B cell (primary cell): Measurements from ENCODE around the gene LRIG1. TPM values are rescaled to one million over a fixed set of nuclear protein-coding genes. Genes with fewer than 3 reads are reported as not detected.

Source experiments
- ATAC-seq: fragments of 200-7000 bp; cut with Tn5 transposase; one replicate; pipeline ENCODE4 v1.10.0; 2021; ENCODE audit warnings: low read depth, mild to moderate bottlenecking, moderate number of reproducible peaks, moderate library complexity
- CTCF ChIA-PET: fragments of 350-600 bp; sonication (Branson Sonifier 250); formaldehyde crosslinking; loops from one replicate; lab custom pipeline; 2021; ENCODE audit warnings: antibody characterized with exemption, inconsistent platforms; lab: Charles Lee
- POLR2A ChIA-PET: fragments of 350-600 bp; sonication (Branson Sonifier 250); formaldehyde crosslinking; loops from one replicate; lab custom pipeline; 2021; ENCODE audit warnings: antibody characterized with exemption; lab: Charles Lee
- DNase-seq: peaks from one replicate; pipeline ENCODE4 v3.0.0; 2013
- H2AFZ ChIP-seq: 2 replicates; pipeline ENCODE4 v1.6.1; 2012; ENCODE audit warnings: mild to moderate bottlenecking, low read depth, low read length; ENCODE audit not compliant: insufficient read depth, poor library complexity, severe bottlenecking
- H3K27ac ChIP-seq, 2 donors: 1 replicate in 1 of 2; 2 replicates in 1 of 2; pipeline ENCODE4 v1.5.1; 2012 to 2013; ENCODE audit warnings: low read length in 2 of 2, mild to moderate bottlenecking in 2 of 2, moderate library complexity in 1 of 2
- H3K27me3 ChIP-seq, 4 experiments: fragments of 200-600 bp in 1 of 4; sonication (generic) in 1 of 4; replicated peaks in 1 of 4; 1 replicate in 2 of 4; 2 replicates in 2 of 4; pipeline versions ENCODE4 v1.6.1 to v1.7.0; 2013 to 2016; ENCODE audit warnings: low read length in 3 of 4, mild to moderate bottlenecking in 2 of 4, mixed read lengths in 1 of 4, moderate library complexity in 1 of 4; ENCODE audit not compliant: insufficient read depth in 4 of 4, control insufficient read depth in 3 of 4; ENCODE audit errors: control extremely low read depth in 1 of 4
- H3K36me3 ChIP-seq, 2 experiments: replicated peaks in 1 of 2; 1 replicate in 1 of 2; 2 replicates in 1 of 2; pipeline versions ENCODE4 v1.6.1 to v1.7.1; 2013; ENCODE audit warnings: low read length in 1 of 2; ENCODE audit not compliant: insufficient read depth in 2 of 2, control insufficient read depth in 1 of 2; ENCODE audit errors: control extremely low read depth in 1 of 2, extremely low read depth in 1 of 2
- H3K4me1 ChIP-seq, 2 donors: fragments of 200-600 bp in 1 of 2; sonication (generic) in 1 of 2; 1 replicate in 1 of 2; 2 replicates in 1 of 2; pipeline versions ENCODE4 v1.5.1 to v1.6.1; 2013 to 2017; ENCODE audit warnings: low read length in 2 of 2; ENCODE audit not compliant: control insufficient read depth in 2 of 2, insufficient read depth in 2 of 2
- H3K4me2 ChIP-seq: replicated peaks from 2 replicates; pipeline ENCODE3; 2012; ENCODE audit warnings: mild to moderate bottlenecking, low read depth, low read length; ENCODE audit not compliant: poor library complexity, severe bottlenecking
- H3K4me3 ChIP-seq, 5 experiments: fragments of 200-600 bp in 1 of 5; sonication (generic) in 1 of 5; 1 replicate in 3 of 5; 2 replicates in 2 of 5; pipeline versions ENCODE4 v1.5.1 to v1.7.0; 2011 to 2016; ENCODE audit warnings: low read length in 4 of 5, mild to moderate bottlenecking in 4 of 5, low read depth in 2 of 5, control low read depth in 1 of 5, moderate library complexity in 1 of 5; ENCODE audit not compliant: insufficient read depth in 1 of 5; ENCODE audit errors: control extremely low read depth in 1 of 5, extremely low read depth in 1 of 5
- H3K79me2 ChIP-seq: fragments of 200-600 bp; sonication (generic); one replicate; pipeline ENCODE4 v1.6.0; 2016; ENCODE audit warnings: low read length; ENCODE audit not compliant: control insufficient read depth, insufficient read depth
- H3K9ac ChIP-seq: fragments of 200-600 bp; sonication (generic); 2 replicates; pipeline ENCODE4 v1.6.1; 2017; ENCODE audit warnings: mild to moderate bottlenecking, low read length, moderate library complexity
- H3K9me3 ChIP-seq, 3 donors: one replicate each; pipeline versions ENCODE4 v1.6.1 to v1.7.1; 2013; ENCODE audit warnings: low read length in 2 of 3; ENCODE audit not compliant: control insufficient read depth in 2 of 3, insufficient read depth in 1 of 3; ENCODE audit errors: control extremely low read depth in 1 of 3
- H4K20me1 ChIP-seq: 2 replicates; pipeline ENCODE4 v1.6.0; 2012; ENCODE audit warnings: mild to moderate bottlenecking, low read length; ENCODE audit not compliant: insufficient read depth, control insufficient read depth, poor library complexity, severe bottlenecking
- H3K27ac Mint-ChIP-seq: one replicate; pipeline ENCODE4 v1.8.0; 2021; ENCODE audit warnings: mixed read lengths
- H3K27me3 Mint-ChIP-seq: one replicate; pipeline ENCODE4 v1.8.0; 2021; ENCODE audit warnings: mixed read lengths
- H3K4me1 Mint-ChIP-seq: one replicate; pipeline ENCODE4 v1.8.0; 2021; ENCODE audit warnings: mixed read lengths
- H3K4me3 Mint-ChIP-seq: one replicate; pipeline ENCODE4 v1.8.0; 2021; ENCODE audit warnings: mixed read lengths
- H3K9me3 Mint-ChIP-seq: one replicate; pipeline ENCODE4 v1.8.0; 2022; ENCODE audit warnings: mixed read lengths; ENCODE audit not compliant: insufficient read depth
- CTCF ChIP-seq: fragments of 200-600 bp; IDR thresholded peaks from one replicate; pipeline ENCODE4 v1.8.0; 2022; ENCODE audit warnings: antibody characterized with exemption, mild to moderate bottlenecking
- EZH2 ChIP-seq: IDR thresholded peaks from 2 replicates; pipeline ENCODE4 v1.6.1; 2012; ENCODE audit warnings: borderline replicate concordance, low read depth, mild to moderate bottlenecking, moderate library complexity, low read length; ENCODE audit not compliant: insufficient read depth, poor library complexity, severe bottlenecking
- WGBS: methylation state at CpG from one replicate; pipeline ENCODE4 v1.1.5; 2013; ENCODE audit warnings: missing lambda C conversion rate; ENCODE audit not compliant: insufficient coverage; 5-methylcytosine and 5-hydroxymethylcytosine counted together
- intact Hi-C: fragments of 100-400 bp; cut with micrococcal nuclease; formaldehyde crosslinking; loops from one replicate; pipeline ENCODE4 v1.10.0; 2022
- polyA plus RNA-seq: library from polyadenylated mRNA; depleted of rRNA; stranded (reverse); fragments of >200 nt; gene quantifications from 2 replicates; pipeline ENCODE4 v1.2.3, GENCODE V29; 2012
- total RNA-seq, 2 donors: library from RNA; stranded (reverse); fragments of 120-200 nt in 1 of 2; gene quantifications; 1 replicate in 1 of 2; 2 replicates in 1 of 2; pipeline versions ENCODE4 v1.2.3 to v1.2.4, GENCODE V29; 2013 to 2022

The LRIG1 gene
- total and polyA plus RNA-seq, 2 donors (not counting 1 experiment from before 2014, with no cell fraction given), result 9.2 to 12.4 TPM

GRCh38 chr3:66355997-66356396, 144.8 kb downstream of the LRIG1 start:
- intact Hi-C loops, result no loop called here
- Histone ChIP-seq H3K9ac (no peak overlapping the region), H3K4me2 (no peak overlapping the region), H3K27ac (no peak overlapping the region), H3K4me1 (no peaks in the 10 kb centered on the region), H3K79me2 (no peaks in the 10 kb centered on the region), H3K9me3 (no peaks in the 10 kb centered on the region), H2AFZ (no peak overlapping the region), H3K27me3 (no peaks in the 10 kb centered on the region), H3K4me3 (no peak overlapping the region), H4K20me1 (no peaks in the 10 kb centered on the region), H3K36me3 (peaks cover 0 to 2% of the 10 kb centered on the region in 2 experiments)
- H3K27ac Mint-ChIP-seq, result no peak overlapping the region
- H3K27me3 Mint-ChIP-seq, result no peaks in the 10 kb centered on the region
- H3K4me3 Mint-ChIP-seq, result no peak overlapping the region
- CTCF ChIA-PET, result no interaction called here
- no CpG with 5 or more reads among the region's 1 CpG for WGBS
- no peaks in the 10 kb centered on the region for H3K4me1 Mint-ChIP-seq
- no peaks in the 10 kb centered on the region for H3K9me3 Mint-ChIP-seq
- ATAC-seq, result no peak
- DNase-seq, result no peak
- TF ChIP-seq CTCF, result no peak
- TF ChIP-seq EZH2, result no peak
- POLR2A ChIA-PET, result no interaction called here

GRCh38 chr3:66355394-66355793, 145.4 kb downstream of the LRIG1 start:
- CTCF ChIA-PET, result no interaction called here
- Histone ChIP-seq H3K4me2 (no peak overlapping the region), H3K9me3 (no peaks in the 10 kb centered on the region), H3K79me2 (no peaks in the 10 kb centered on the region), H3K36me3 (peaks cover 0 to 2% of the 10 kb centered on the region in 2 experiments), H3K27ac (no peak overlapping the region), H4K20me1 (no peaks in the 10 kb centered on the region), H3K27me3 (no peaks in the 10 kb centered on the region), H3K4me1 (no peaks in the 10 kb centered on the region), H3K4me3 (no peak overlapping the region), H2AFZ (no peak overlapping the region), H3K9ac (no peak overlapping the region)
- H3K4me1 Mint-ChIP-seq, result no peaks in the 10 kb centered on the region
- H3K9me3 Mint-ChIP-seq, result no peaks in the 10 kb centered on the region
- DNase-seq, result no peak
- no peak overlapping the region for H3K4me3 Mint-ChIP-seq
- no peak for TF ChIP-seq CTCF
- no peak for TF ChIP-seq EZH2
- POLR2A ChIA-PET, result no interaction called here
- no CpG with 5 or more reads among the region's 3 CpGs for WGBS
- intact Hi-C loops, result no loop called here
- H3K27me3 Mint-ChIP-seq, result no peaks in the 10 kb centered on the region
- ATAC-seq, result no peak
- H3K27ac Mint-ChIP-seq, result no peak overlapping the region
